Fibroblast of lung (primary cell): ENCODE data around the gene UQCR10. TPM values are rescaled to one million over a fixed set of nuclear protein-coding genes. Genes with fewer than 3 reads are reported as not detected.

Experiments
- DNase-seq, 2 donors: peaks; one replicate each; pipeline versions ENCODE4 v3.0.0 to v3.0.0-alpha.2; 2010; ENCODE audit warnings: low read depth in 2 of 2
- H2AFZ ChIP-seq: 2 replicates; pipeline ENCODE4 v1.5.1; 2012; ENCODE audit warnings: low read length, control low read depth, inconsistent platforms
- H3K27ac ChIP-seq: 2 replicates; pipeline ENCODE4 v1.5.1; 2011; ENCODE audit warnings: low read length, control low read depth; ENCODE audit not compliant: insufficient read depth
- H3K27me3 ChIP-seq: 2 replicates; pipeline ENCODE4 v1.5.1; 2011; ENCODE audit warnings: mild to moderate bottlenecking, low read length; ENCODE audit not compliant: control insufficient read depth, insufficient read depth
- H3K36me3 ChIP-seq: 2 replicates; pipeline ENCODE4 v1.5.1; 2011; ENCODE audit warnings: low read length; ENCODE audit not compliant: control insufficient read depth, insufficient read depth
- H3K4me1 ChIP-seq: 2 replicates; pipeline ENCODE4 v1.5.1; 2011; ENCODE audit warnings: low read length; ENCODE audit not compliant: control insufficient read depth, insufficient read depth; ENCODE audit errors: extremely low read depth
- H3K4me2 ChIP-seq: 2 replicates; pipeline ENCODE4 v1.5.1; 2011; ENCODE audit warnings: low read length, control low read depth; ENCODE audit not compliant: insufficient read depth; ENCODE audit errors: extremely low read depth
- H3K4me3 ChIP-seq, 4 experiments: fragments of 200-600 bp in 1 of 4; sonication (generic) in 1 of 4; replicated peaks in 1 of 4; 2 replicates each; pipeline ENCODE4 v1.5.1; 2011 to 2016; ENCODE audit warnings: low read length in 4 of 4, low read depth in 3 of 4, mild to moderate bottlenecking in 3 of 4, control low read depth in 2 of 4, inconsistent platforms in 1 of 4, mixed read lengths in 1 of 4; ENCODE audit not compliant: insufficient read depth in 1 of 4; ENCODE audit errors: control extremely low read depth in 1 of 4
- H3K79me2 ChIP-seq: 2 replicates; pipeline ENCODE4 v1.5.1; 2012; ENCODE audit warnings: mild to moderate bottlenecking, low read length, inconsistent platforms; ENCODE audit not compliant: control insufficient read depth, insufficient read depth
- H3K9ac ChIP-seq: 2 replicates; pipeline ENCODE4 v1.5.1; 2011; ENCODE audit warnings: mild to moderate bottlenecking, low read length, control low read depth; ENCODE audit not compliant: insufficient read depth
- H3K9me3 ChIP-seq: 2 replicates; pipeline ENCODE4 v1.5.1; 2012; ENCODE audit warnings: low read depth, low read length; ENCODE audit not compliant: control insufficient read depth, insufficient read depth
- H4K20me1 ChIP-seq: 2 replicates; pipeline ENCODE4 v1.5.1; 2011; ENCODE audit warnings: low read length; ENCODE audit not compliant: control insufficient read depth, insufficient read depth; ENCODE audit errors: extremely low read depth
- EZH2 ChIP-seq: IDR thresholded peaks from 2 replicates; pipeline ENCODE4 v1.5.1; 2012; ENCODE audit warnings: low read length, control low read depth, mild to moderate bottlenecking; ENCODE audit errors: missing control alignments
- polyA plus RNA-seq, 2 donors: library from polyadenylated mRNA; depleted of rRNA in 1 of 2; stranded (reverse) in 1 of 2; unstranded in 1 of 2; fragments of >200 nt; gene quantifications; 2 replicates each; pipeline ENCODE4 v1.2.1, GENCODE V29; 2011 to 2012; ENCODE audit warnings: missing spikeins in 1 of 2
- total RNA-seq: library from RNA; depleted of rRNA; stranded (reverse); fragments of >200 nt; gene quantifications from 2 replicates; pipeline ENCODE4 v1.2.1, GENCODE V29; 2014
- TF ChIP-seq, protein P1 (sequence below), 2 donors: IDR thresholded peaks in 1 of 2; conservative IDR thresholded peaks in 1 of 2; 1 replicate in 1 of 2; 2 replicates in 1 of 2; pipeline ENCODE4 v1.5.1; 2011 to 2012; ENCODE audit warnings: low read length in 2 of 2, control low read depth in 1 of 2, inconsistent platforms in 1 of 2, low read depth in 1 of 2, mild to moderate bottlenecking in 1 of 2

The UQCR10 gene
- total and polyA plus RNA-seq, 2 donors (not counting 1 experiment from before 2014, with no cell fraction given): 112 to 117 TPM

DNA sequence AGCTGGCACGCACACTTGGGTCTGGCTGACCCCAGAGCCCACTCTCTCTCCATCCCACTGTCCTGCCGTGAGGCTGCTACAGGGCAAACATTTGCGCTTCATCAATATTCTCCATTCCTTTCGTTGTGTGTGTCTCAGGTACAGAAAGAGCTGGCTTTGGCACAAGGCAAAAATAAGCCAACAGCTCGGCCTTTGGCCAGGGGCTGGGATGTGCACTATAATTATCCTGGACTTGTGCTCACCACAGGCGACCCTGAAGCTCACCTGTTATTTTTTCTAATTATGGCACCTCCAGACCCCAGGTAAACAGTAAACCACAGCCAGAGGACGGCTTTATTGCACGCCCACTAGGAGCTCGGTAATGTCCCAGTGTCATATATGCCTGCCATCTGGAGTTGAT lies 11.3 kb upstream of the UQCR10 start:
- no peaks in the 10 kb centered on the region for H3K4me1 ChIP-seq
- no peaks in the 10 kb centered on the region for H3K79me2 ChIP-seq
- H3K27ac ChIP-seq: no peak overlapping the region
- H3K36me3 ChIP-seq: no peaks in the 10 kb centered on the region
- TF ChIP-seq, protein P1, sequence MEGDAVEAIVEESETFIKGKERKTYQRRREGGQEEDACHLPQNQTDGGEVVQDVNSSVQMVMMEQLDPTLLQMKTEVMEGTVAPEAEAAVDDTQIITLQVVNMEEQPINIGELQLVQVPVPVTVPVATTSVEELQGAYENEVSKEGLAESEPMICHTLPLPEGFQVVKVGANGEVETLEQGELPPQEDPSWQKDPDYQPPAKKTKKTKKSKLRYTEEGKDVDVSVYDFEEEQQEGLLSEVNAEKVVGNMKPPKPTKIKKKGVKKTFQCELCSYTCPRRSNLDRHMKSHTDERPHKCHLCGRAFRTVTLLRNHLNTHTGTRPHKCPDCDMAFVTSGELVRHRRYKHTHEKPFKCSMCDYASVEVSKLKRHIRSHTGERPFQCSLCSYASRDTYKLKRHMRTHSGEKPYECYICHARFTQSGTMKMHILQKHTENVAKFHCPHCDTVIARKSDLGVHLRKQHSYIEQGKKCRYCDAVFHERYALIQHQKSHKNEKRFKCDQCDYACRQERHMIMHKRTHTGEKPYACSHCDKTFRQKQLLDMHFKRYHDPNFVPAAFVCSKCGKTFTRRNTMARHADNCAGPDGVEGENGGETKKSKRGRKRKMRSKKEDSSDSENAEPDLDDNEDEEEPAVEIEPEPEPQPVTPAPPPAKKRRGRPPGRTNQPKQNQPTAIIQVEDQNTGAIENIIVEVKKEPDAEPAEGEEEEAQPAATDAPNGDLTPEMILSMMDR (conservative IDR thresholded peaks at IDR 0.05 in 1 of 2, IDR thresholded peaks at IDR 0.05 in 1 of 2; ENCODE audit: low read depth in 1 of 2, low read length in 2 of 2): no peak
- TF ChIP-seq EZH2: no peak
- H2AFZ ChIP-seq: no peak overlapping the region
- no peak overlapping the region for H3K9ac ChIP-seq
- no peak overlapping the region for H3K4me3 ChIP-seq
- DNase-seq: no peak
- no peaks in the 10 kb centered on the region for H4K20me1 ChIP-seq
- H3K9me3 ChIP-seq: no peaks in the 10 kb centered on the region
- no peak overlapping the region for H3K4me2 ChIP-seq
- no peaks in the 10 kb centered on the region for H3K27me3 ChIP-seq

DNA sequence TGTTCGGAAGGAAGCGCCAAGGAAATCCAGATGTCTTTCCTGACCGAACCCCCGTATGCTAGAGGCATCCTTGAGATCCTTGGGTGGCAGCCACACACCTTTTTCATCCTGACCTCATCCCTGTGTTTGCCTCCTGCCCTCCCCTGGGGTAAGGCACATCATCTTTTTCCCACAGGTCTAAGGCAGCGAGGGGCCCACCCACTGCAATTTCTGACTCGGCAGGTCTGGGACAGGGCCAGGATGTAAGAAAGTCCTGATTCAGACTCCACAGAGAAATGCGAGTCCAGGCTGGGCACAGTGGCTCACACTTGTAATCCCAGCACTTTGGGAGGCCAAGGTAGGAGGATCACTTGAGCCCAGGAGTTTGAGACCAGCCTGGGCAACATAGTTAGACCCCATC lies 10.8 kb upstream of the UQCR10 start:
- Histone ChIP-seq H3K27me3 (no peaks in the 10 kb centered on the region), H3K36me3 (no peaks in the 10 kb centered on the region), H3K9me3 (no peaks in the 10 kb centered on the region), H3K4me2 (no peak overlapping the region), H3K9ac (no peak overlapping the region), H4K20me1 (no peaks in the 10 kb centered on the region), H3K79me2 (no peaks in the 10 kb centered on the region), H3K4me1 (no peaks in the 10 kb centered on the region), H3K27ac (no peak overlapping the region), H2AFZ (no peak overlapping the region), H3K4me3 (no peak overlapping the region)
- no peak for DNase-seq
- TF ChIP-seq, protein P1 (conservative IDR thresholded peaks at IDR 0.05 in 1 of 2, IDR thresholded peaks at IDR 0.05 in 1 of 2; ENCODE audit: low read depth in 1 of 2, low read length in 2 of 2): no peak
- TF ChIP-seq EZH2: no peak

DNA sequence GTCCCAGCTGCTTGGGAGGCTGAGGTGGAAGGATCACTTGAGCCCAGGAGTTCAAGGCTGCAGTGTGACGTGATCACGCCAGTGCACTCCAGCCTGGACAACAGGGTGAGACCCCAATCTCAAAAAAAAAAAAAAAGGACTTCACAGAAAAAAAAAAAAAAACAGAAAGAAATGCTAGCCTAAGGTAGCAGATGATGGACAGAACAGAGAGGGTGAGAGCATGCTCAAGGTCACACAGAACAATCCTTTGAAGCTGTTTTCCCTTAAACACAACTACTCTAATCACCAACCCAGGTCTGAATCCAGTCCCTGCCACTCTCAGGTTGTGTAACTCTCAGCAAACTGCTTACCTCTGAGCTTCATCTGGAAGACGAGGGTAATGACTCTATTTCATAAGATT lies 10.1 kb upstream of the UQCR10 start:
- no peaks in the 10 kb centered on the region for H3K9me3 ChIP-seq
- no peaks in the 10 kb centered on the region for H4K20me1 ChIP-seq
- H3K36me3 ChIP-seq: no peaks in the 10 kb centered on the region
- H3K9ac ChIP-seq: no peak overlapping the region
- H2AFZ ChIP-seq: no peak overlapping the region
- DNase-seq: no peak
- H3K4me3 ChIP-seq: no peak overlapping the region
- H3K27ac ChIP-seq: no peak overlapping the region
- H3K4me2 ChIP-seq: no peak overlapping the region
- H3K4me1 ChIP-seq: no peaks in the 10 kb centered on the region
- TF ChIP-seq, protein P1 (conservative IDR thresholded peaks at IDR 0.05 in 1 of 2, IDR thresholded peaks at IDR 0.05 in 1 of 2; ENCODE audit: low read depth in 1 of 2, low read length in 2 of 2): no peak
- TF ChIP-seq EZH2: no peak
- H3K27me3 ChIP-seq: no peaks in the 10 kb centered on the region
- no peaks in the 10 kb centered on the region for H3K79me2 ChIP-seq
